GM18526 (cell line): Measurements from ENCODE around the gene ZNF22.

Experiments
- POLR2A ChIP-seq: IDR thresholded peaks from 3 replicates; pipeline ENCODE4 v1.6.1; 2011; ENCODE audit not compliant: insufficient read length; ENCODE audit errors: extremely low read depth

Gene ZNF22

GRCh38 chr10:44961230-44961571 is 39.5 kb upstream of the ZNF22 start:
- TF ChIP-seq POLR2A: no peak

- TF ChIP-seq POLR2A: no peak
These were observed 38.6 kb upstream of the ZNF22 start for GRCh38 chr10:44961931-44962750.

GRCh38 chr10:44962870-44963738 is 37.6 kb upstream of the ZNF22 start:
- TF ChIP-seq POLR2A: no peak

GRCh38 chr10:44963772-44964633 is 36.7 kb upstream of the ZNF22 start:
- TF ChIP-seq POLR2A: no peak

- no peak for TF ChIP-seq POLR2A
These were observed 35.6 kb upstream of the ZNF22 start for GRCh38 chr10:44965104-44965503.

GRCh38 chr10:44965651-44966097 is 35.0 kb upstream of the ZNF22 start:
- TF ChIP-seq POLR2A: no peak

- no peak for TF ChIP-seq POLR2A
These were observed 34.5 kb upstream of the ZNF22 start for GRCh38 chr10:44966129-44966815.

GRCh38 chr10:44966816-44967509 is 33.8 kb upstream of the ZNF22 start:
- no peak for TF ChIP-seq POLR2A

GRCh38 chr10:44967616-44968015 is 33.1 kb upstream of the ZNF22 start:
- no peak for TF ChIP-seq POLR2A

- TF ChIP-seq POLR2A: no peak
These were observed 32.6 kb upstream of the ZNF22 start for GRCh38 chr10:44968091-44968490.

- TF ChIP-seq POLR2A: no peak
These were observed 32.0 kb upstream of the ZNF22 start for GRCh38 chr10:44968500-44969400.

- no peak for TF ChIP-seq POLR2A
These were observed 30.9 kb upstream of the ZNF22 start for GRCh38 chr10:44969854-44970253.

GRCh38 chr10:44970812-44971395 is 29.8 kb upstream of the ZNF22 start:
- no peak for TF ChIP-seq POLR2A
